Endodermal cell (in vitro differentiated cells): ENCODE results near the gene CCDC85B. TPM values are rescaled to one million over a fixed set of nuclear protein-coding genes. Genes with fewer than 3 reads are reported as not detected.
A peak's percentile ranks its signal among the peaks of the same experiment; 100 is the strongest.
"Not testable (repeated sequence)": the region's sequence is repeated elsewhere in the genome, so short reads cannot be mapped to it uniquely, and the experiment has no call there.

ENCODE experiments used
- DNase-seq: peaks from one replicate; pipeline ENCODE4 v3.0.0-alpha.2; 2017
- H3K27ac ChIP-seq: 2 replicates; pipeline ENCODE4 v1.5.1; 2013; ENCODE audit warnings: mild to moderate bottlenecking, low read depth, low read length, moderate library complexity
- H3K27me3 ChIP-seq: 2 replicates; pipeline ENCODE4 v1.6.1; 2013; ENCODE audit warnings: mild to moderate bottlenecking, low read length, moderate library complexity; ENCODE audit not compliant: insufficient read depth, control insufficient read depth, poor library complexity, severe bottlenecking
- H3K36me3 ChIP-seq: 2 replicates; pipeline ENCODE4 v1.7.0; 2013; ENCODE audit warnings: mild to moderate bottlenecking, low read length, moderate library complexity; ENCODE audit not compliant: control insufficient read depth, insufficient read depth
- H3K4me1 ChIP-seq: one replicate; pipeline ENCODE4 v1.7.0; 2013; ENCODE audit warnings: low read length; ENCODE audit not compliant: control insufficient read depth, insufficient read depth
- H3K4me3 ChIP-seq: 2 replicates; pipeline ENCODE4 v1.5.1; 2013; ENCODE audit warnings: mild to moderate bottlenecking, low read length, moderate library complexity
- H3K9ac ChIP-seq: 2 replicates; pipeline ENCODE4 v1.6.1; 2013; ENCODE audit warnings: mild to moderate bottlenecking, low read length, moderate library complexity; ENCODE audit not compliant: poor library complexity, severe bottlenecking; ENCODE audit errors: extremely low read depth
- H3K9me3 ChIP-seq: 2 replicates; pipeline ENCODE4 v1.6.1; 2013; ENCODE audit warnings: mild to moderate bottlenecking, low read length, moderate library complexity; ENCODE audit not compliant: control insufficient read depth
- H3K27ac Mint-ChIP-seq: 2 replicates; pipeline ENCODE4 v1.8.0; 2020; ENCODE audit warnings: mixed read lengths
- H3K27me3 Mint-ChIP-seq: 2 replicates; pipeline ENCODE4 v1.8.0; 2021; ENCODE audit warnings: mild to moderate bottlenecking, mixed read lengths; ENCODE audit not compliant: insufficient read depth
- H3K36me3 Mint-ChIP-seq: 2 replicates; pipeline ENCODE4 v1.8.0; 2020; ENCODE audit warnings: low read depth, mixed read lengths
- H3K4me1 Mint-ChIP-seq: 2 replicates; pipeline ENCODE4 v1.8.0; 2020; ENCODE audit warnings: mixed read lengths
- H3K4me3 Mint-ChIP-seq: 2 replicates; pipeline ENCODE4 v1.8.0; 2020; ENCODE audit warnings: mild to moderate bottlenecking, moderate library complexity, mixed read lengths
- H3K9me3 Mint-ChIP-seq: 2 replicates; pipeline ENCODE4 v1.8.0; 2020; ENCODE audit warnings: mild to moderate bottlenecking, mixed read lengths
- WGBS, 2 experiments: methylation state at CpG; one replicate each; pipeline versions ENCODE4 v1.1.5 to v1.1.7; 2013; ENCODE audit warnings: missing lambda C conversion rate in 2 of 2, mixed read lengths in 1 of 2; ENCODE audit not compliant: insufficient coverage in 1 of 2, insufficient read length in 1 of 2; 5-methylcytosine and 5-hydroxymethylcytosine counted together
- total RNA-seq, 2 donors: library from RNA; stranded (reverse); fragmentation: NEBNext Ultra II Directional in 1 of 2; extraction: Animal tissue kit (Norgen Biotek cat#: 25700) in 1 of 2; gene quantifications; 2 replicates in 1 of 2; 3 replicates in 1 of 2; pipeline ENCODE4 v1.2.1, GENCODE V29; 2021
- TF ChIP-seq, protein P1 (sequence below): fragments of 200-600 bp; sonication (generic); conservative IDR thresholded peaks from 2 replicates; pipeline ENCODE4 v1.5.0; 2021; ENCODE audit warnings: antibody characterized with exemption, mild to moderate bottlenecking

CCDC85B gene
- total RNA-seq, 2 donors from 2014 or later: 18.2 to 23.9 TPM

DNA sequence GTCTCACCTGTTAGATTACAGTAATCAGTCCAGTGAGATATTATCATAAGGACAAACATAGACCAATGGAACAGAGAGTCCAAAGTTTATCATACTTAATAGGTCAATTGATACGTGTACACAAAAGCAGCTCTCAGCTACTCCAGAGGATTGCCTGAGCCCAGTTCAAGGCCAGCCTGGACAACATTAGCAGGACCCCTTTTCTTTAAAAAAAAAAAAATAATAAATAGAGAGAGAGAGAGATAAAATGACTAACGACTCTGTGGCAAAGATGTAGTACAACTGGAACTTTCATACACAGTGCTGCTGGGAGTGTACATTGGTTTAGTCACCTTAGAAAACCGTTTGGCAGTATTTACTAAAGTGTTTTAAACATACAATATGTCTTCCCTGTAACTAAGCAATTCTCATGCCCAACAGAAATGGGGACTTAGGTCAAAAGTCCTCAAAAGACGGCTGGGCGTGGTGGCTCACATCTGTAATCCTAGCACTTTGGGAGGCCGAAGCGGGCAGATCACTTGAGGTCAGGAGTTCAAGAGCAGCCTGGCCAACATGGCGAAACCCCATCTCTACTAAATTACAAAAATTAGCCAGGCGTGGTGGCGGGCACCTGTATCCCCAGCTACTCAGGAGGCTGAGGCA is 46.1 kb upstream of the CCDC85B start:
- Mint-ChIP-seq H3K27ac (no peak overlapping the region), H3K27me3 (peaks cover 12% of the 10 kb centered on the region), H3K4me1 (peaks cover 4% of the 10 kb centered on the region), H3K36me3 (no peaks in the 10 kb centered on the region), H3K9me3 (no peaks in the 10 kb centered on the region), H3K4me3 (no peak overlapping the region)
- Histone ChIP-seq H3K4me3 (no peak overlapping the region), H3K36me3 (no peaks in the 10 kb centered on the region), H3K27me3 (no peaks in the 10 kb centered on the region), H3K27ac (no peak overlapping the region), H3K9ac (no peak overlapping the region), H3K4me1 (peaks cover 5% of the 10 kb centered on the region), H3K9me3 (no peaks in the 10 kb centered on the region)
- 93% methylated on average over 9 to 10 of the region's 10 CpGs for WGBS, 2 experiments
- TF ChIP-seq, protein P1, sequence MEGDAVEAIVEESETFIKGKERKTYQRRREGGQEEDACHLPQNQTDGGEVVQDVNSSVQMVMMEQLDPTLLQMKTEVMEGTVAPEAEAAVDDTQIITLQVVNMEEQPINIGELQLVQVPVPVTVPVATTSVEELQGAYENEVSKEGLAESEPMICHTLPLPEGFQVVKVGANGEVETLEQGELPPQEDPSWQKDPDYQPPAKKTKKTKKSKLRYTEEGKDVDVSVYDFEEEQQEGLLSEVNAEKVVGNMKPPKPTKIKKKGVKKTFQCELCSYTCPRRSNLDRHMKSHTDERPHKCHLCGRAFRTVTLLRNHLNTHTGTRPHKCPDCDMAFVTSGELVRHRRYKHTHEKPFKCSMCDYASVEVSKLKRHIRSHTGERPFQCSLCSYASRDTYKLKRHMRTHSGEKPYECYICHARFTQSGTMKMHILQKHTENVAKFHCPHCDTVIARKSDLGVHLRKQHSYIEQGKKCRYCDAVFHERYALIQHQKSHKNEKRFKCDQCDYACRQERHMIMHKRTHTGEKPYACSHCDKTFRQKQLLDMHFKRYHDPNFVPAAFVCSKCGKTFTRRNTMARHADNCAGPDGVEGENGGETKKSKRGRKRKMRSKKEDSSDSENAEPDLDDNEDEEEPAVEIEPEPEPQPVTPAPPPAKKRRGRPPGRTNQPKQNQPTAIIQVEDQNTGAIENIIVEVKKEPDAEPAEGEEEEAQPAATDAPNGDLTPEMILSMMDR: no peak
- DNase-seq: no peak

DNA sequence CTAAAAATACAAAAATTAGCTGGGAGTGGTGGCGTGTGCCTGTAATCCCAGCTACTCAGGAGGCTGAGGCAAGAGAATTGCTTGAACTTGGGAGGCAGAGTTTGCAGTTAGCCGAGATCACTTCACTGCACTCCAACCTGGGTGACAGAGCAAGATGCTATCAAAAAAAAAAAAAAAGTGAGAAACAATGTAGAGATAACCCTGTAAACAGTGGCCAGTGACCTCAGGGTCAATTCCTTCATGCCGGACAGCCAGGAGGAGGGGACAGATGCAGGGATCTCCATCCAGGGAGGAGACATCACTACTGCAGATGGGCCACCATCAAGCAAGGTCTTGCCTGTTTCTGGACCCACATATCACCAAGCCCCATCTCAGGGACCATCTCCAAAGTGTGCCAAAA is 42.7 kb upstream of the CCDC85B start:
- Histone ChIP-seq H3K27ac (no peak overlapping the region), H3K36me3 (peaks cover 19% of the 10 kb centered on the region), H3K27me3 (no peaks in the 10 kb centered on the region), H3K4me1 (peaks cover 5% of the 10 kb centered on the region), H3K4me3 (no peak overlapping the region), H3K9ac (no peak overlapping the region), H3K9me3 (peaks cover 7% of the 10 kb centered on the region)
- TF ChIP-seq, protein P1: no peak
- no peak for DNase-seq
- H3K27ac Mint-ChIP-seq: no peak overlapping the region
- no peak overlapping the region for H3K4me3 Mint-ChIP-seq
- peaks cover 4% of the 10 kb centered on the region for H3K4me1 Mint-ChIP-seq
- H3K36me3 Mint-ChIP-seq: peaks cover 17% of the 10 kb centered on the region
- no peaks in the 10 kb centered on the region for H3K9me3 Mint-ChIP-seq
- 80 to 91% methylated on average over 3 of the region's 3 CpGs for WGBS, 2 experiments
- peaks cover 12% of the 10 kb centered on the region for H3K27me3 Mint-ChIP-seq

DNA sequence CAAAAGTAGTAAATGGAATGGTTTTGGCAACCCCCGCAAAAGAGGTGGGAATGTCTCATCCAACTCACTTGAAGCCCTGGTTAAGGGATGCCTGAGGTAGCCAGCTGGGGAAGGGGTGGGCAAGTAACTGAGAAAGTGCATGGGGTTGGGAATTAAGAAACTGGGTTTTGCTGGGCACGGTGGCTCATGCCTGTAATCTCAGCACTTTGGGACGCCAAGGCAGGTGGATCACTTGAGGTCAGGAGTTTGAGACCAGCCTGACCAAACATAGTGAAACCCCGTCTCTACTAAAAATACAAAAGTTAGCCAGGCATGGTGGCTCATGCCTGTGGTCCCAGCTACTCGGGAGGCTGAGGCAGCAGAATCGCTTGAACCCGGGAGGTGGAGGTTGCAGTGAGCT is 41.8 kb upstream of the CCDC85B start:
- H3K4me3 ChIP-seq, H3K9me3 ChIP-seq, H3K27ac Mint-ChIP-seq, H3K4me1 ChIP-seq, H3K9me3 Mint-ChIP-seq, H3K4me3 Mint-ChIP-seq, DNase-seq, H3K27me3 ChIP-seq, H3K4me1 Mint-ChIP-seq, H3K9ac ChIP-seq, H3K27ac ChIP-seq: not testable (repeated sequence)
- 74 to 92% methylated on average over 6 to 7 of the region's 7 CpGs for WGBS, 2 experiments
- H3K36me3 ChIP-seq: peaks cover 28% of the 10 kb centered on the region
- Mint-ChIP-seq H3K27me3 (peaks cover 12% of the 10 kb centered on the region), H3K36me3 (peaks cover 26% of the 10 kb centered on the region)

DNA sequence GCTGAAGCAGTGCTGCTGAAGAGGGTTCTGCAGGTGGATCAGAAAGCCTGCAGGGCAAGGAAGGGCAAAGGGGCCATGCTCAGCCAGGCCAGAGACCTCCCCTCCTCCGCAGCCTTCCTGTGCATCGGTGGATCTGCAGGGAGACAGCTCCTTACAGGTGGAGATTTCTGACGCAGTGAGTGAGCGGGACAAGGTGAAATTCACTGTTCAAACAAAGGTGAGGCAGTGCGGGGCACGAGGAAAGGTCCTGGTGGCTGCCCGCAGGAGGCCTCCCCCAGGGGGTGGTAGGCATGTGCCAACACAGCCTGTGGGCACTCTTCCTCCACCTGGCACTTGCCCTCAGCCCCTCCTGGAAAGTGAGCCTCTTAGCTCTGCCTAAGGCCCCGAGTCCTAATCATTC is 41.1 kb upstream of the CCDC85B start:
- Histone ChIP-seq H3K27ac (no peak overlapping the region), H3K9ac (no peak overlapping the region), H3K4me1 (no peaks in the 10 kb centered on the region), H3K27me3 (no peaks in the 10 kb centered on the region), H3K4me3 (no peak overlapping the region), H3K9me3 (peaks cover 7% of the 10 kb centered on the region), H3K36me3 (peaks cover 35% of the 10 kb centered on the region)
- H3K4me3 Mint-ChIP-seq: no peak overlapping the region
- H3K36me3 Mint-ChIP-seq: peaks cover 33% of the 10 kb centered on the region
- TF ChIP-seq, protein P1: no peak
- DNase-seq: peak; percentile 65
- 80% methylated on average over 6 to 8 of the region's 8 CpGs for WGBS, 2 experiments
- H3K4me1 Mint-ChIP-seq: no peaks in the 10 kb centered on the region
- H3K27me3 Mint-ChIP-seq: peaks cover 12% of the 10 kb centered on the region
- H3K27ac Mint-ChIP-seq: no peak overlapping the region
- H3K9me3 Mint-ChIP-seq: no peaks in the 10 kb centered on the region
